NCI-H2196 (cell line): Measurements from ENCODE around the gene NTSR1.

Experiments used
- DNase-seq: peaks from one replicate; lab custom pipeline; 2025; ENCODE audit not compliant: unreplicated experiment; lab: John Stamatoyannopoulos, UW

Gene NTSR1

GRCh38 chr20:62780204-62780603, 71.6 kb downstream of the NTSR1 start:
- DNase-seq, result no peak

- DNase-seq, result no peak
These were observed 72.1 kb downstream of the NTSR1 start for GRCh38 chr20:62780696-62781095.

GRCh38 chr20:62782149-62782892, 73.7 kb downstream of the NTSR1 start:
- no peak for DNase-seq

- DNase-seq, result no peak
These were observed 74.2 kb downstream of the NTSR1 start for GRCh38 chr20:62782893-62783278.

GRCh38 chr20:62784497-62784896, 75.9 kb downstream of the NTSR1 start:
- no peak for DNase-seq

GRCh38 chr20:62785393-62785792, 76.8 kb downstream of the NTSR1 start:
- DNase-seq, result no peak

- no peak for DNase-seq
These were observed 77.5 kb downstream of the NTSR1 start for GRCh38 chr20:62786157-62786556.

GRCh38 chr20:62787321-62787720, 78.7 kb downstream of the NTSR1 start:
- DNase-seq, result no peak

GRCh38 chr20:62787866-62788265, 79.2 kb downstream of the NTSR1 start:
- peak; percentile 23 for DNase-seq

GRCh38 chr20:62788607-62789006, 80.0 kb downstream of the NTSR1 start:
- DNase-seq, result no peak

- no peak for DNase-seq
These were observed 81.4 kb downstream of the NTSR1 start for GRCh38 chr20:62790075-62790474.

GRCh38 chr20:62791301-62792181, 82.9 kb downstream of the NTSR1 start:
- peak; percentile 88 for DNase-seq

- no peak for DNase-seq
These were observed 83.7 kb downstream of the NTSR1 start for GRCh38 chr20:62792182-62792939.

GRCh38 chr20:62792940-62793756, 84.5 kb downstream of the NTSR1 start:
- no peak for DNase-seq

- no peak for DNase-seq
These were observed 85.0 kb downstream of the NTSR1 start for GRCh38 chr20:62793757-62794006.

- DNase-seq, result peak; percentile 98
These were observed 85.5 kb downstream of the NTSR1 start for GRCh38 chr20:62794007-62794724.

GRCh38 chr20:62795023-62795761, 86.6 kb downstream of the NTSR1 start:
- DNase-seq, result peak; percentile 57

- no peak for DNase-seq
These were observed 88.3 kb downstream of the NTSR1 start for GRCh38 chr20:62796699-62797491.
